NCI-H526 (cell line): ENCODE data around the gene DSG3.

ENCODE experiments used
- DNase-seq, 2 experiments: peaks; one replicate each; lab custom pipeline; 2025; lab: John Stamatoyannopoulos, UW

DSG3 gene

DNA sequence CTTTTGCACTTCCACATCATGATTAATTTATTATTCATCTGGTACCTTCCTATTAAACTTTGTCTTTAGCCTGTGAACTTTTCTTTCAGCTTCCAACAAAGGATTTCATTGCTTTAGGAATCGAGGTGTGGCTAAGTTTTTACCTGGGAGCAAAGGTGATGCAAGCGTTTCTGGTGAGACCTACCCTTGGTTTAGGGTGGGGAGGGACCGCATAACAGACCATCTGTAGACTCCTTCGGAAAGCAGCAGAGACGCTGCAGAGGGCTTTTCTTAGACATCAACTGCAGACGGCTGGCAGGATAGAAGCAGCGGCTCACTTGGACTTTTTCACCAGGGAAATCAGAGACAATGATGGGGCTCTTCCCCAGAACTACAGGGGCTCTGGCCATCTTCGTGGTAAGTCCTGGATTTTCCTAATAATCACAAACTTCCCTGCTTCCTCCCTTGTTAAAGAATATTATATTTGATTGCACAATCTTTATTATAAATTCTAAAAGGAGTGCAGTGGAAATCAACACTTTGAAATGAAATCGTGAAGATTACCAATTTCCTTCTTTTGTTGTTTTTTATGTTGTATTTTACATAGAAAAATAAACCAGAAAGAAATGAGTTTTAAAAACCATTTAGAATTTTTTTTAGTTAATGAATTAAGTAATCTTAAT is at the start of gene DSG3:
Gene DSG3 (plus strand): TSS at position 212 of the 662 bp plus-strand sequence. CDS start 137 bp downstream, at position 349.
- no peak for DNase-seq

DNA sequence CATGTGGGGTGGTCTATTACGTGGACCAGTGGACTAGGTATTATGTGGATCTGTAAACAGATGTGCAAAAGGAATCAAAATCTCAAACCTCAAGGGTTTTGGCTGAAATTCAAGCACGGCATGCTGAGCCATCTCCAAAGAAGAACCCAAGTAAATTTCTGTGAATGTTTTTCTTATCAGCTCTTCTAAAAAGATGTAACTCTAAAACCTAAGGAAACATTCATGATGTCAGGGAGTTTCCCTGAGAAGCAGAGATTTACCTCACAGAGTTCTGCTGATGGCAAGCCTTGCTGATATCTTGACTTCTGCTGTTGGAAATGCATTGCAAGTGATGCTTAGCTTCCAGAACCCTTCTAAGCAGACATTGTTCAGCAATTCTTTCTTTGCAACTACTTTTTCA is 49.4 kb upstream of the DSG3 start:
- DNase-seq: no peak

GRCh38 chr18:31399306-31400032 is 48.1 kb upstream of the DSG3 start:
- no peak for DNase-seq

DNA sequence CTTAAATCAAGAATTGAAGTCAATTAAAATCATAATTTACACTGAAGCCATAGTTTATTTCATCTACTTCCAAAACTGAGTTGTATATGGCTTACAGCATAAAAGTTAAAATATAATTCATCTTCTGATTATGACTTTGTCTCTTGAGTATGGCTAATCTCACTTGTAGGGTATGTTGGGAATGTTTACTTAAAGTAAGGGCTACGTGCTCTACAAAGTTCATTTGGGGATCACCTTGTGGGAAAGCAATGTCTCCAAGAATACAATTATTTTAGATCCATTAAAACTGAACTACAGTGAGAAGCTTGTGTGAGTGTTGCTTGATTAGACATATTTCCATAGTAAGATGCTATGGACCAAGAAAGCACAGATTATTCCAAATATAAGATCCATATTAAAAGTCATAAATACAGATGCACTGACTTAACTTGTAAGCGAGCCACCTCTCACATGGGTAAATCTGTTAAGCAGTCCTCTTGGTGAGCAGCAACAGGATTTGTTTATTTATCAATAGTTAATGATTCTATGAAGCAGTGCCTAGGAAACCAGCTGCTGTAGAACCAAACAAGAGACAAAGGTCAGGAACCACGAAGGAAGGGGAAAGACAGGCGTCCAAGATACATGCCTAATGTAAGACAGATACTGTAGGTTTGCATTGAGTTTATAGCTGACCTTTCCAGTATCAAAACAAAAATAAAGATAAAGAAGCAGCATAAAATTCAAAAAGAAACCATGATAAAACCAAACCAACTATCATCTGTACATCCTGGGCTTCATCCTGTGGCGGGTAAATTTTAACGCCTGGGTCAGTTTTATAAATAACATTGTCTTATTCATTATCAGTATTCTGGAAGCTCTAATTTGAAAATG is 46.1 kb upstream of the DSG3 start:
- DNase-seq: peak in 1 of 2 experiments; percentile 10

GRCh38 chr18:31402026-31402373 is 45.5 kb upstream of the DSG3 start:
- DNase-seq: no peak

DNA sequence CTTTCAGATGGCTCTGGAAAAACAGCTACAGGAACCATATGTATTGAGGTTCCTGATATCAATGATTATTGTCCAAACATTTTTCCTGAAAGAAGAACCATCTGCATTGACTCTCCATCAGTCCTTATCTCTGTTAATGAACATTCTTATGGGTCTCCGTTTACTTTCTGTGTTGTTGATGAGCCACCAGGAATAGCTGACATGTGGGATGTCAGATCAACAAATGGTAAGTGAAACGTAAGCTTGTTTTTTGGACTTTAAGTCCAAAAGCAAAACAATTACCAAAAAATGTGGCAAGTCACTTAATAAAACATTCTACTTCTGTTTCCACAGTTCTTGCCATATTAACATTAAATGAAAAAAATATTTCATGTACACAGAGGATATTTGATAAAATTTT is 44.1 kb upstream of the DSG3 start:
- DNase-seq: no peak

- DNase-seq: no peak
Measured at GRCh38 chr18:31407649-31408048, 39.9 kb upstream of the DSG3 start.

GRCh38 chr18:31409276-31409675 is 38.3 kb upstream of the DSG3 start:
- no peak for DNase-seq

DNA sequence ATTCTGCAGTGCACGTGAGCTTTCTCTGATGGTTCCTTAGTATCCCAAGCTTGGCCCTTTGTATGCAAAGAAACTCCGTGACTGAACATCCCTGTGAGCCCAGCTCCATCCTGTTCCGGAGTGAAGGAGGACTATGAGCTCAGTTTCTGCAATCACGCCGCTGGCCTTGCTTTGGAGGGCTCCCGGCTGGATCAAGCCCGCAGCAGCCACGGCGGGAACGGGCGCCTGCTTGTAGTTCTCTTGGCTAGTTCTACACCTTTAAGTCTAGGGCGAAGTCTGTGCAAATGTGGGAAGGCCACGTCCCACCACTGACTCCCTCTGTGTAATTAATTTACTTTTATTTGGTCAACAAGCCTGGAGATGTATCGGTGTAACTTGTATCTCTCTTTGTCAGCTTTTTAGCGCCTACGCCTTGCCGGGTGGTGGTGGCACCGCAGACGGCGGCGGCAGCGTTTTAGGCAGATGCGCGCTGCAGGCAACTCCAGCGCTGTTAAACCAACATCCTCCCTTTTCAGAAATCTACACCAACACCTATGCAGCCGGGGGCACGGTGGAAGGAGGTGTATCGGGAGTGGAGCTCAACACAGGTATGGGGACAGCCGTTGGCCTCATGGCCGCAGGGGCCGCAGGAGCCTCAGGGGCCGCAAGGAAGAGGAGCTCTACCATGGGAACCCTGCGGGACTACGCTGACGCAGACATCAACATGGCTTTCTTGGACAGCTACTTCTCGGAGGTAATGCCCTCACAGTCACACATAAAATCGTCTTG is 36.6 kb upstream of the DSG3 start:
- DNase-seq: no peak

GRCh38 chr18:31413137-31413536 is 34.4 kb upstream of the DSG3 start:
- no peak for DNase-seq

- no peak for DNase-seq
Measured at GRCh38 chr18:31417850-31418249, 29.7 kb upstream of the DSG3 start.

- no peak for DNase-seq
Measured at GRCh38 chr18:31419457-31419932, 28.0 kb upstream of the DSG3 start.

DNA sequence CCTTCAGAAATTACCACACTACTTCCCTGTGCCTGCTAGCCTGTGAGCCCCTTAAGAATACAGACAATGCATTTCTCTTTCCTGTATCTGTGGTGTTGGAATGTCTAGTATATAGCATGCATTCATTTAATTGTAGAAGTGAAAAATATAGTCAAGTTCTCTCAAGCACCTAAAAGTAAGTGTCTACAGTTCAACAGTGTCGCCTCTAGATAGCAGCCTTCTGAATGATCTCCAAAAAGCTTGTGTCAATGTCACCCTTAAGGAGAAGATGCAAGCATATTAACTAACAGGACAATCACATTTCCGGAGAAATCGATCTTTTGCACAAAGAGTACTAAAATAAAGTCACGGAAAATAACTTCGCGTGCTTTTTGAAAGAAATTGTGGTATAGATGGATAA is 27.5 kb upstream of the DSG3 start:
- DNase-seq: no peak

DNA sequence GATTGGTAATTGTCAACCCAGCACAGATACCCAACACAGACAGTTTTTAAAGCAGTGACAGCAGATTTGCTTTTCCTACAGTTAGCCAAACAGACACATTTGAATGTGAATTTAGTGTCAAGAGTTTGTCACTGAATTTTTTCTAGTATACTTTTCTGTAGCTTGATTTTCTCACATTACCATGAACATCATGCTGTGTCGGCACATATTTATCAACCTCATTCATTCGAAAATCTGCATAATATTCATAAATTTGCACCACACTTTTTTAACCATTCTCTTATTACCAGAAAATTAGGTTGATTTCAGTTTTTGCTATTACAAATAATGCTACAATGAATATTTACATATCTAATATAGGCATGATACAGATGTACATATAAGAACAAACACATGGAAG is 27.0 kb upstream of the DSG3 start:
- DNase-seq: no peak

GRCh38 chr18:31424383-31424988 is 23.1 kb upstream of the DSG3 start:
- DNase-seq: peak in 1 of 2 experiments; percentile 55

DNA sequence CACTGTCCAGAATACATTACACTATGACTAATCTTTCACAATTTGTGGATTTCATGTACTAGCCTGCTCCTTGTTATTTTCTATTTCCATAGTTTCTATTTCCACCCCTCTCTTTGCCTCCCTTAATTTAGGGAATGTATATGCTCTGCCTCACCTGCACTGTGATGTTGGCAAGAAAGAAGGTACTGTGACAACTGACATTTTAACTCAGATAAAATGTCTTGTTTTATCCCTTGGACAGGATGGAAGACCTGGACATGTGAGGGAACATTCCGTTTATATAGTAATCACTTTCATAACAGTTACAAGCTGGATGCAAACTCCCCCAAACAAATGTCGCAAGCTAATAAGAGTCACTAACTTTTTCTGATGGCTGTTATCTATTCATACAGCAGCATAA is 21.5 kb upstream of the DSG3 start:
- DNase-seq: no peak

GRCh38 chr18:31426871-31427406 is 20.6 kb upstream of the DSG3 start:
- no peak for DNase-seq

GRCh38 chr18:31428211-31428610 is 19.3 kb upstream of the DSG3 start:
- DNase-seq: no peak

DNA sequence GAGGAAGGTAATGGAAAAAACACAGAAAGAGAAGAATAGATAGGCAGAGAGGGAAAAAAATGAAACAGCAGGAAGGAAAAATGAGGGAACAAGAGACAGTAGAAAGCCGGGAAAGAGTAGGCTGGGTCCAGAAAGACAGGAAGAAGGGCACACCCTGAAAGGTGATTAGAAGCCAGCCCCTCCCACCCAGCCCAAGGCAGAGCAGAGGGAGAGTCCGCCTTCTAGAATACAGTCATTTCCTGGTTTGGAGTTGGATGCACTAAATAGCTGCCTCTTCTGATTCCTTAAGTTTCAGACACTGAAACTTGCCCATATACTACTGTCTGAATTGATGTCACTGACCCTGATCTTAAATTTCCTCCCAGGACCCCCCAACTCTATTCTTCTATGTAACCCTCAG is 17.9 kb upstream of the DSG3 start:
- no peak for DNase-seq

GRCh38 chr18:31430072-31430471 is 17.5 kb upstream of the DSG3 start:
- no peak for DNase-seq

GRCh38 chr18:31430554-31430953 is 17.0 kb upstream of the DSG3 start:
- DNase-seq: no peak
